Measurements from ENCODE around the gene MTMR6.

The MTMR6 gene

DNA sequence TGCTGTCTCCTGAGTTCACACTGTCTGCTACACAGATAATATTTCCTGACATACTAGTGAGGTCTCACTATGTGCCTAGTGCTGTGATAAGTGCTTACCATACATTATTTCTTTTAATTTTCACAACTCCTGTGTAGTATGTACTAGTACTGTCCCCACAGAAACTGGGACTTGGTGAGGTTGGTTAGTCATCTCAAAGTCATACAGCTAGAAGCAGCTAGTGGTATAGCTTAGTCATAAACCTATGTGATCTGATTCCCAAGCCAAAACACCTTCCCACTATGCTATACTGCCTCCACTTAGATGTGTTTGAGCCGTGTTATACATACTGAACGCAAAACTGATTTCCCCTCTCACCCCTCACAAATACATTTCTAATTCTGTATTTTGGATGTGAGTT lies 10.5 kb downstream of the MTMR6 start:
- DNase-seq: no peak

DNA sequence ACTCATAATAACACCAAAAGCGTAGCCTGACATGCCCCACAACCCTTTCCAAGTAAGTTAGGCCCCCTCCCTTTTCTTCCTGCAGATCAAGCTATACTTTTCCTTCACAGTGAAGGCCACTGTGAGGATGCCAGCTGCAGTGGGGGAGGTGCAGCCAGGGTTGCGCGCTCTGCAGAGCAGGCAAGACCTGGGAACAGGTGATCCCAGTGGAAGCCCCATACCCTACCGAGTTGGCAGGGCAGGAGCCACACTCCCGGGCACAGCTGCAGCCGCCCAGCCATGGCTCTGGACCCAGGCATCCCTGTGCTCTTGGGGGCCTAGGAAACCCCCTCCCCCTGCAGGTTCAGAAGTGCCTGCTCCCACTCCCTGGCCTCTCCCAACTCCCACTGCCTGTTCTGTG lies 18.7 kb downstream of the MTMR6 start:
- no peak for DNase-seq

DNA sequence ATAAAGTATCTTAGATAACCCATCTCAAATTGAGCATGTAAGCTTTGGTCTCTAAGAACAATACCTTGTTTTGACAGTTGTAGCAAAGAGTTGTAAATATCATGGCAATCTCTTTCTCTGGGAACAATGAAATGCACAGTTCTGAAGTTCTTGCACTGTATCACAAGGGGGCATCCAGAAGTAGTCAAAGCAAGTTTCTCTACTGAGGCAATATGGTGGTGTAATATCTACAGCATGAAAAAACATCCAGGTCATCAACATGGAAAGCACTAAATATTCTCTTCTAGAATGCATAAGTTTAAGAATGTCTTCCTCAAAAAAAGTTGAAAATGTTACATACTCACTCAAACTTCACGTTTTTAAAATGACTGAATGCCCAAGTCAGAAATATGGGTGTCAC lies 19.6 kb downstream of the MTMR6 start:
- peak; percentile 21 for DNase-seq

DNA sequence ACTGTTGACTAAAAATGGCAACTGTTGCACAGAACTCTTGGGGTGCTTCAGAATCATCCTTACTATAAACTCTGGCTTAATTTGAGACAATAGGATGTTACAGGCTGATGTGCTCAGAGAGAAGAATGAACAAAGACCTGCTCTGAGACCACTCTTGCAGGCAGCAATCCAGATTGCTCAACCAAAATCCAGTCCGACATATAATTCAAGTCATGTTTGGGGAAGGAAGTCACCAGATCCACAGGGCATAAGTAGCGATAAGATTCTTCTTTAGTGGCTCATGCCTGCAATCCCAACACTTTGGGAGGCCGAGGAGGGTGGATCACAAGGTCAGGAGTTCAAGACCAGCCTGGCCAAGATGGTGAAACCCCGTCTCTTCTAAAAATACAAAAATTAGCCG lies 20.6 kb downstream of the MTMR6 start:
- DNase-seq: no peak

DNA sequence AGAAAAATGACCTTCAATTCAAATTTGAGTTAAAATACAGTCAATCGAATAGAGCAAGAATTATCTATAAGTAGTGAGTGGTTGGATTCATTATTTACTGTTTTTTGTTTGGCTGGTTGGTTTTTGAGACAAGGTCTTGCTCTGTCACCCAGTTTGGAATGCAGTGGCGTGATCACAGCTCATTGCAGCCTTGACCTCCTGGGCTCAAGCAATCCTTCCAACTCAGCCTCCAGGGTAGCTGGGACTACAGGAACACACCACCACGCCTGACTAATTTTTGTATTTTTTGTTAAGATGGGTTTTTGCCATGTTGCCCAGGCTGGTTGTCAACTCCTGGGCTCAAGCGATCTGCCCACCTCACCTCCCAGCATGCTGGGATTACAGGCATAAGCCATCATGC lies 25.0 kb downstream of the MTMR6 start:
- DNase-seq: no peak

DNA sequence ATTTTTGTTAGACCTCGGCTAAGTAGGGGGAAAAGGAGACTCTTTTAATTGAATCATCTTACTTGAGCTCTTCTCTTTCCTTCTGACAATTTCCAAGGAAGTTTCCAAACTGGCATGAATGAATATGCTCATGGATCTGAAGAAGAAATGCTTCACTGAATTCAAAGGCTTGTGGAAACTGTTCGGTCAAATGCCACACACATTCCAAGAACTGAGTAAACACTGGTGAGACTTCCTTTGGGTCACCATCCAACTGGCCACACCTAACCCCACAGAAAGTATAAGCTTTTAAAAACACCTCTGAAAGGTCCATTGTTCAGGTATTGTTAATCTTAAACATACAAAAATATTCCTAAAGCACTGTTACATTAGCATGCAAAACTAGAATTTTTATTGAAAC lies 33.6 kb downstream of the MTMR6 start:
- no peak for DNase-seq

DNA sequence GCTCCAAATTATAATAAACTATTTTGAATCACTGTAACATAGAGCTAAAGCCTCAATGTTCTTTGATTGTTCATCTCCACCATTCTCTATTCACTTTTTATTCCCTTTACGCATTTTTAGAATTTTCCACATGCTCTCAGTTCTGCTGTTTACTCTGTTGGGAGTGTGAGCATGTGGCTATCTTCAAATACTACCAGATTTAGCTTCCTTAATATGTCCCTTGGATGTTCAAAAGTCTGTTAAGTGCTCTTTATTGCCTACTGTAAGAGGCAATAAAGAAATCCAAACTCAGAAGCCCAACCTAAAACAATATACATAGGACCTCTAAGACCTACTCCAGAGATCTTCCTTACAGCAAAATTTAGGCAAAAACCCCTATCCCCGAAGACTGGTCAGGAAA lies 34.5 kb downstream of the MTMR6 start:
- DNase-seq: no peak

DNA sequence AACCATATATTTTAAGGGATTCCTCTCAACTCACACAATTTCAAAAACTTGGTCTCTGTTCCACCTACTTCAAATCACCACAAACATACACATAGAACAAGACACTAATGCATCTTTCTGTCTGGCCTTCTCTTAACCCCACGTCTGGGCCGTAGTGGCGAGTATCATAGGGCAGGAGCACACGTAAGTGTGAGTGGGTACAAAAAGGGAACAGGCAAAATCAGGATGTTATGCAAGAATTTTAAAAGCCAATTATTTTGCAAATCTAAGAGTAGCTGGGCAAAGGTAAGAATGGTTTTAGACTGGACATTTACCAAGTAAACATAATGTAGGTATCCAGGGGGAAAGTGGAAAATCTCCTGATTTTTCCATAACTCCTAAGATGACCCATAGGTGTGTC lies 35.1 kb downstream of the MTMR6 start:
- DNase-seq: no peak

DNA sequence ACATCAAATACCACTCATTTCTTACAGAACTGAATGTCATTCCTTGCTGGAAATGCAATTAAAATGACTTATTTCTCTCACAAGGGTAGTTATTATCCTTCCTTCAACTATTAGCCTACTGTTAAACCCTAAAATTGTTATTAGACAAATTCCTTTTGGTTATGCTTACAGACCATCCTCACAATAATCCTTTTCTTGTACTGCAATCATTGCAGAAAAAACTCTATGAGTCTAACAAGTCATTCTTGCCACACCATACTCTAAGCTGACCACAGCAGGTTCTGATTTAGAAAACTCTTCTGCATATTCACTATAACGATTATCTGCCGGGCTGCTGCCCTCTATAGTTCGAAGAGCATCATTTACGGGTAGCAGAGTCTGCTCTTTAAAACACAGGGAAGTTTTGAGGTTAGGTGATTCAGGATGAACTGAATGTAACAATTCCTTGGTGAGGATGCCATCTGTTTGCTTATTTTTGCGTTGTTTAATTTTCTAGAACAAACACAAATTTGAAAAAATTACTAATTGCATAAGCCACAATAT lies 38.2 kb downstream of the MTMR6 start:
- DNase-seq: no peak

DNA sequence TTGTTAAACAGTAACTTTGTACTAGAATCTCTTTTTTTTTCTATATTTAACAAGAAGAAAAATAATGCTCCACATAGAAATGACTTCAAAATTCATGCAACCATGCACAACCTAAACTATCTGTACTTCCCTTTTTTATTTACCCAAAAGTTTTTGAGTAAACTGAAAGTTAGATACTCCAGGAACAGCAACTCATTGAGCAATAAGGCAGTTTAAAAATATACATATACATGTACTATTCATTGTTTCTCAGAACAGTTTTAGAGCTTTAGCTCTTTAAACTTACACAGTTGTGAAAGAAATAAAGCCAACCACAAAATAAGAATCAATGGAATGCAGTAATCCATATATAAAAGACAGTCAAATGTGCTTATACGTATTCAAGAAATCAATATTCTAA lies 39.2 kb downstream of the MTMR6 start:
- no peak for DNase-seq

DNA sequence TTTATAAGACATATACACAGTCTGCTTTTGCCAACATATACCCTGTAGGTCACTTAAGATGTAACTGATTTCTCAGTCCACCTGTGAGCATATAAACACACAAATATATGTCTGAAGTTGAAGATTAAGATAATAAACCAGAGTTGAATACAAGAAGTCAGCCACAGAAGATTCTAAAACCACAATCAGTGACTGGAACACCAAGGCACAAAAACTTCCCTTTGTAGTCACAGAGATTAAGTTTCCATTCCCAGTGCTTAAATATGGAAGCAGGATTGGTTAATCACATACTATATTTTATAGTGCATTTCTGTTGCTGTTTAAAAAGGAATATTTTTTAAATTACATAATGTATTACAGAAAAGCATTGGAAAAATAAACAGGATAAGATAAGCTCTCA lies 39.9 kb downstream of the MTMR6 start:
- no peak for DNase-seq

DNA sequence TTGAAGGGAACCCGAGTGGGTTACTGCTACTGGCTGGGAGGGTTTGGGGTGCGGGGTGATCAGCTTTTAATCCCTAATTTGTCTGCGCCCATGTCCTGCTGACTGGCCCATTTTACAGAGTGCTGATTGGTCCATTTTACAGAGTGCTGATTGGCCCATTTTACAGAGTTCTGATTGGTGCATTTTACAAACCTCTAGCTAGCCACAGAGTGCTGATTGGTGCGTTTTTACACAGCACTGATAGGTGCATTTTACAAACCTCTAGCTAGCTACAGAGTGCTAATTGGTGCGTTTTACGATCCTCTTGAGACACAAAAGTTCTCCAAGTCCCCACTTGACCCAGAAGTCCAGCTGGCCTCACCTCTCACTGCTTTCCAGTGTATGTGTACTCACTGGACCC lies 43.2 kb downstream of the MTMR6 start:
- no peak for DNase-seq

DNA sequence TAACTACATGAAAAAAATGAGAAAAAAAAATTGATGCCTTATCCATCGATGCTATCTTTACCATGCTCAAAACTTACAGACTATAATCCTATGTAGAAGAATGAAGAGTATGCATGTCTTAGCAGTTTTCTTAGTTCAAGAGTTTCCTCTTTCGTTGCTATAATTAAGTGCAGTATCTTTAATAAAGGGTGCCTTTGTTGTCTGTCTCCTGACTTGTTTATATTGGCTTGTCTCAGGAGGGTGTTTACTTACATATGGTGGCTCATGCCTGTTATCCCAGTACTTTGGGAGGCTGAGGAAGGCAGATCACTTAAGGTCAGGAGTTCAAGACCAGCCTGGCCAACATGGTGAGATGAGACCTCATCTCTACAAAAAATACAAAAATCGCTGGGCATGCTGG lies 44.3 kb downstream of the MTMR6 start:
- DNase-seq: no peak

DNA sequence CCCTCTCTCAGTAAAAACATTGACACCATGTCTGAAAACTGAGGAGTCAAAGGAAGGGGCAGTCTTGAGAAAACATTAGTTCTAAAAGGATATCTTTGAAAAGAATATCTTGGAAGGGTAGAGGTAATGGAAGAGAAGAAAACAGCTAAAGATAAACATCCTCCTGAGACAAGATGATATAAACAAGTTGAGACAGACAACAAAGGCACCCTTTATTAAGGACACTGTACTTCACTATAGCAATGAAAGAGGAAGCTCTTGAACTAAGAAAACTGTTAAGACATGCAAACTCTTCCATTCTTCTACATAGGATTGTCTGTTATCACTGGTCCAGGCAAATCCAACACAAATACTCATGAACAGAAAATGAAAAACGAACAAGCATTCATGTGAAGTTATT lies 46.3 kb downstream of the MTMR6 start:
- DNase-seq: no peak

DNA sequence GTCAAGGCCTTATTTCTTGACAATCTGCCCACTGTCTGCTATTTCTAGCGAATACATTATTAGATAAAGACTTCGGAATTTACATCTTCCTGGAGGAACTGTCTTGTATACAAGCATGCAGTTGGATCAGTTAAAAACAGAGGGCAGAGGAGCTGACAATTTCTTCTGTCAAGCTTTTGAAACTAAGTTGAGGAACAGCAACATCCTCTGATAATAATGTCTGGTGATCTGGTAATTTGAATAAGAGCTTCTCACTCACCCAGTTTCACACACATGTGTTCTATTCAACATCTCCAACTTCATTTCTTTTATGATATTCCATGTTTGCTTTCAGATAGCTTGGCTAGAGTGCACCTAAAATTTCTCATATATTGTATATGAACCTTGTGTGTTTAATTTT lies 50.2 kb downstream of the MTMR6 start:
- no peak for DNase-seq

DNA sequence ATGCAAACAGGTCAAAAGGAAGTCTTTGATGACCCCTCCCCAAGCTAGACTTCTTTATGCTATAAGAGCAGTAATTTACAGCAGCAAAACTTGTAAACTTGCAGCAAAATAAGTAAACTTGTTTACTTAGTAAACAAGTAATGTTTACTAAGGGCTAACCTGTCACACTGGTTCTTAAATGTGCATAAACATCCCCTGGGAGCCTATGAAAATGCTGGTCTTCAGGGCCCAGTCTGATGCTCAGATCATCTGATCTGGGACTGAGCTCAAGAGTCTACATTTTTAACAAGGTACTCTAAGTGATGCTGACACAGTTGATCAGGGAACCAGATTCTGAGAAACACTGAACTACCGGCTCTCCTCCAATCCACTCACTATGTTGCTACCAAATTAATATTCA lies 53.4 kb downstream of the MTMR6 start:
- DNase-seq: no peak

DNA sequence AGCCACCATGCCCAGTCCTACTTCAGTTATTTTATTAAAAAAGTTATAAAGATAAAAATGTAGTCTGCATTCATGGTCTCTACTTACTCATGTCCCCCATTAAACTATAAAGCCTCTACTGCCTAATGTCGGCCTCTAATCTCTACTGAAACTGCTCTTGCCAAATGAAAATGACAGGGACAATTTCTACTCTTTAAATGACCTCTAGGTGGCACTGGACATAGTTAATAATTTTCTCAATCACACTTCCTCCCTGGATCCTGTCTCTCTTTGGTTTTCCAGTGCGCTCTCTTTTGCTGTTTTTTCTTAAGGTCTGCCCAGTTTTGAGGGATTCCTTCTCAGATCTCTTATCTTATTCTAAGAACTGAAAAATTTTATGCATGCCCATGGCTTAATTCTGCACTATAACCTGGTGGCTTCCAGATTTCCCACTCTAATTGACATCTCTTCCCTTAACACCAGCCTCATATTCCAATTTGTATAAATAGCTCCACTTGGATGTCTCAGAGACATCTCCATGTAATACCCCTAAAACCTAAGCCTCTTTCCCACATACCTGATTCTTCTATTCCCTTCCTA lies 54.3 kb downstream of the MTMR6 start:
- peak; percentile 31 for DNase-seq

DNA sequence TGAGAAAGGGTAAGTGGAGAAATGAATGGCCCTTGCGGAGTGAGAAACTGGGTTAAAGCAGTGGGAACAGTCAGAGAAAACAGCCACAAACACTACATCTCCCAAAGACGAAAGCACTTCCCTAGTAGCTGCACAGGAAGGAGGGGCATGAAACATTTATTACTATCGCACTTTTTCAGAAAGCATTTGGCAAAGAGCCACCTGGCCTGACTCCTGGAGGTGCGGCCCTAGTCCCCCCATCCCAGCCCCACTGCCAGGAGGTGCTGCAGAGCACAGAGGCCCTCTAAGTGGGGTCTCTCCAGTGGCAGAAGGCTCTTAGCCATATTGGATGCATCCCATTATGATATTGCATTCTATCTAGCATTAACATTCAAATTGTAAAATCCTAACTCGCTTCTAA lies 55.8 kb downstream of the MTMR6 start:
- no peak for DNase-seq

DNA sequence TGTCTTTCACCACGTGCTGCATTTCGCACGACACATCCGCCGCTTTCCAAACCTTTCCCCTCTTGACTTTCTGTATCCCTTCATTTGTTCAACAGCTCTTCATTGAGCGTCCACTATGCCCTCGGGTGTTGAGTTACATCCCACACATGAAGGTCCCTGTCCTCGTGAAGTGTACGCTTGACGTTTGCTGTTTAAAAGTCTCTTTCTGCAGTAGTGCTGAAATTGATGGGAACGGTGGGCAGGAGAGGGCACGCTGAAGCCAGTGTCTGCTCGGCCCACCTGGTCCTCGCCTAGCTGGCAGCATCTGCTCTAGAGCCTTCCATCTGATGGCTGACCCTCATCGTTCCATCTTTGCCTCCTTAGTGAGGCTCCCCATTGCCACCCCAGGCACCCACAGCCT lies 59.6 kb downstream of the MTMR6 start:
- DNase-seq: no peak

DNA sequence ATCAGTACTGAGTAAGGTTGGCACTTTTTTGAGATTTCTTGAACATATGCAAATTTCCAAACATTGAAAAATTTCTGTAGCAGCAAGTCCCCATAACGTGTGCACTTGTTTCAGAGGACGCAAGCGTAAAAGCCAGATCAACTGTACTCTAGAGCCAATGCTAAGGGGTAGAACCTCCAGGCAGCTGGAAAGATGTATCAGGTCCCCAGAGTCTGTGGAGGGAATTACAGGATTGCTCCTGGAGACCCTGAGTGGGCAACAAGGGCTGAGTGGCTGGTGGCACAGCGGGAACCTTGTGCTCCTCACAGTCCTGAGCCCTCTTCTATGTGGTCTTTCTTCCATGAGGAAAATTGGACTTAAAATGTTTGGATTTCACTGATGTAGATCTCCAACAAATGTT lies 61.3 kb downstream of the MTMR6 start:
- no peak for DNase-seq

DNA sequence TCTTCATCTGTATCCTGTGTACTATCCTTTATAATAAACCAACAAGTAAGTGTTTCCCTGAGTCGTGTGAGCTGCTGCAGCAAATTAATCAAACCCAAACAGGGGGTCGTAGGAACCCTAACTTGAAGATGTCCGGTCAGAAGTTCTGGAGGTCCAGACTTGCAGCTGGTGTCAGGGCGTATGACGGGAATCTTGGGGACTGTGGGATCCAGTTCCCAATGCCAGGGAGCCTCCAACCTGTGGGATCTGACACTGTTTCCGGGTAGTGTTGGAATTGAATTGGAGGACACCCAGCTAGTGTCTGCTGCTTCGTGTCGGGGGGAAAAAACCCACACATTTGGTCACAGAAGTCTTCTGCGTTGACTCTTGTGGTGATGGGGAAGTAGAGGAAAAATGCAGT lies 63.1 kb downstream of the MTMR6 start:
- DNase-seq: no peak

DNA sequence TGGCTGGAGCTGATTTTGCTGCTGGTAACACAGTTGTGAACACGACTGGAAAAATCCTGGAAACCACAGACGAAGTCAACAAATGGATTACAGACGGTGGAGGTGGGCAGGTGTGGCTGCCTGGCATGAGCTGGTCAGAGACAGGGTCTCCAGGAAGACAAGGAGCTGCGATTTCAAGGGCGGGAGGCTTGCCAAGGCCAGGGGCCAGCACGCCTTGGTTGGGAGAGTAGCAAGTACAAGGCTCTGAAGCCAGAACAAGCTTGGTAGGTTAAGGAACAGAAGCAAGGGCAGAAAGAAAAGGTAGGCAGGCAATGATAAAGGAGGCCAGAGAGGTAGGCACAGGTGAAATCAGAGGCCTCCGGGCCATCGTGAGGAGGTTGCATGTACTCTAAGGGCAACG lies 64.5 kb downstream of the MTMR6 start:
- DNase-seq: no peak

DNA sequence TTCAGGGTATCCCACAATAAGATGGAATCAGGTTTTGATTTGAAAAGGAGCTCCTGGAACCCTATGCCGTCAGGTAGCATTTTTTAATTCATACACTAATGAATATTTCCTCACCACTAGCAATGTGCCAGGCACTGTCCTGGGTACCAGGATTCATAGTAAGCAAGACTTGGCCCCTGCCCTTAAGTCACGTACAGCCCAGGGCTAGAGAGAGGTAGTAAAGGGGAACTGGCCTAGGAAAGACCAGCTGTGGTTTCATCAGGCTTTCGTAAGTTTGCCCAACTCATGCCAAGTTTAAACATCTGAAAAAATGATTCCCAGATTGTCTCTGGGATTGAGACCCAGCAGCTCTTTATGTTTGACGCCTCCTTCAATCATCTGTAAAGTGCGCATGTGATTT lies 69.3 kb downstream of the MTMR6 start:
- DNase-seq: no peak

DNA sequence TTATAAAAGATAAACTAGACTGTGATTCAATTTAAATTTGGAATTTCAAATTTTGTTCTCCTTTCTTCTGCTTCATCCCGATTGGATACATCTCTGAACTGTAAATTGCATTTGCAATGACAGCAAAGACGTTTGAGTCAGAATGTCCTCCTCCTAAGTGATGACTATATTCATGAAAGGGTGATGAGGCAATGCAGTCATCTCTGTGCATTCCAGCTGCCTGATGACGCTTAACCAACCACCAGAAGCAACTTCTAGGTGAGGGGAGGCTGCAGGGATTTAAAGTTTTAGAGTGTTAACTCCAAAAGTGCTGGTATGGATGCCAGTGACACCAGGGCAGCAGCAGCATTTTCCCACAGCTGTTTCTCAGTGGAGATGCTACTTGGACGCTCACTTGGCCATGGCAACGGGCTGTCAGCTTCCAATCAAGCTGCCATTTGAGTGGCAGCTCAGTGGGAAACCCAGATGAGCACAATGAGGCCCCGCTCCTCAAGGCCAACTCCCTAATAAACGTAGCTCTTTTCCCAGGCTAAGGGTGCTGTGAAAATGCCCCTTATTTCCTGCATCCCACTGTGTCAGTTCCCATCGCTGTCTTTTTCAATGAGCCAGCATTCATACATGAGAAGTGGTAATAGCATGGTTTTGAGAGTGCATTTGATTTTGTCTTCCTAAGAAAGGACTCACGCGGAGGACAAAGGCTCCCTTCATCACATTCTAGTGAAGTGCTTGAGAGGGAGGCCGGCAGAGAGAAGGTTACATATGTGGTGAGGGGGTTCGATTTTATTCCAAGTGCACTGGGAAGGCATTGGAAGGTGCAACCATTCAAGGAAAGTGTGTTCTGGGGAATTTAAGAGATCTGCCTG lies 70.0 kb downstream of the MTMR6 start:
- no peak for DNase-seq

DNA sequence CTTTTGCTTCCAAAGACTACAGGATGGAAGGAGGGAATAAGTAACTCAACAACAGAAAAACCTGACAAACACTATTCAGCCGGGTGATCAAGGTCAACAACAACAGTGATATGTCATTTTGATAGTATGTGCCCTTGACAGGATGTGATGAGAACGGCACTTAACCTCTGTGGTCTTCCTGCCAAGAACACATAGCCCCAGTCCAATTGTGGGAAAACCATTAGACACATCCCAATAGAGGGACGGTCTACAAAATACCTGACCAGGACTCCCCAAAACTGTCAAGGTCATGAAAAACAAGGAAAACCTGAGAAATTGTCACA lies 72.1 kb downstream of the MTMR6 start:
- no peak for DNase-seq
